ENCODE data around the gene CFAP20DC. TPM values are rescaled to one million over a fixed set of nuclear protein-coding genes. Genes with fewer than 3 reads are reported as not detected.

The CFAP20DC gene
- total RNA-seq, 1 experiment from 2014 or later: 4.5 TPM

GRCh38 chr3:58706395-58707167 is 343.2 kb downstream of the CFAP20DC start:
- Mint-ChIP-seq H3K27ac (no peak overlapping the region), H3K27me3 (ENCODE audit: low read depth) (peaks cover 3% of the 10 kb centered on the region; the same call in 1 of the 2 replicates), H3K4me1 (no peaks in the 10 kb centered on the region), H3K4me3 (no peak overlapping the region), H3K36me3 (ENCODE audit: insufficient read depth in 1 of 3, low read depth in 3 of 3) (no peaks in the 10 kb centered on the region; a peak in 2 of 7 replicates), H3K9me3 (peaks cover 0 to 3% of the 10 kb centered on the region in 2 experiments; a peak in 3 of 5 replicates)
- Histone ChIP-seq H2BK120ac (ENCODE audit: low read depth, low read length, poor library complexity, severe bottlenecking) (no peak overlapping the region), H3K18ac (ENCODE audit: insufficient read length, low read depth, low read length) (no peak overlapping the region), H2BK5ac (ENCODE audit: insufficient read length, low read length) (no peak overlapping the region), H3K4me1 (ENCODE audit: insufficient read depth, low read length) (no peaks in the 10 kb centered on the region), H2BK12ac (ENCODE audit: insufficient read length, low read depth, low read length) (no peak overlapping the region), H3T11ph (ENCODE audit: low read length) (no peak overlapping the region), H3K79me1 (ENCODE audit: insufficient read depth, low read depth, low read length, poor library complexity, severe bottlenecking) (no peaks in the 10 kb centered on the region), H2BK20ac (ENCODE audit: low read depth, low read length, poor library complexity, severe bottlenecking) (no peak overlapping the region), H4K8ac (replicated peaks; ENCODE audit: insufficient read length, low read depth, low read length) (no peak overlapping the region), H3K4ac (ENCODE audit: low read depth, low read length) (no peak overlapping the region), H3K14ac (ENCODE audit: insufficient read depth, low read length) (no peak overlapping the region), H2AFZ (ENCODE audit: low read length) (no peak overlapping the region), H3K23ac (ENCODE audit: insufficient read length, low read depth, low read length) (no peak overlapping the region), H3K79me2 (ENCODE audit: insufficient read depth, low read length) (no peaks in the 10 kb centered on the region), H4K20me1 (ENCODE audit: control insufficient read depth, insufficient read depth, insufficient read length) (no peaks in the 10 kb centered on the region), H3K9ac (ENCODE audit: extremely low read depth, insufficient read length, low read length) (no peak overlapping the region), H3K23me2 (ENCODE audit: insufficient read length, low read depth, low read length, poor library complexity, severe bottlenecking) (no peaks in the 10 kb centered on the region), H3K56ac (ENCODE audit: insufficient read length, low read depth, low read length) (no peak overlapping the region), H4K5ac (ENCODE audit: insufficient read length, low read depth, low read length) (no peak overlapping the region), H3K4me2 (ENCODE audit: insufficient read depth, insufficient read length, low read length) (no peak overlapping the region), H3K27me3 (ENCODE audit: insufficient read depth, low read length) (no peaks in the 10 kb centered on the region), H4K91ac (ENCODE audit: insufficient read length, low read depth, low read length) (no peak overlapping the region), H2AK5ac (ENCODE audit: insufficient read length, low read length) (no peak overlapping the region), H3K9me3 (ENCODE audit: control insufficient read depth, low read depth, low read length) (no peaks in the 10 kb centered on the region), H2BK15ac (ENCODE audit: low read depth, low read length) (no peak overlapping the region), H3K27ac (ENCODE audit: insufficient read length, low read depth, low read length) (no peak overlapping the region)
- no CpG with 5 or more reads among the region's 2 CpGs for WGBS (ENCODE audit: extremely low coverage, insufficient read length, low lambda C conversion rate)
- TF ChIP-seq CTCF (conservative IDR thresholded peaks at IDR 0.05): no peak
- no peak for DNase-seq
